ENCODE results near the gene KLHL26.
"Not testable (repeated sequence)": the region's sequence is repeated elsewhere in the genome, so short reads cannot be mapped to it uniquely, and the experiment has no call there.

Gene KLHL26

GRCh38 chr19:18667531-18668251, 30.9 kb downstream of the KLHL26 start:
- DNase-seq = no peak

DNA sequence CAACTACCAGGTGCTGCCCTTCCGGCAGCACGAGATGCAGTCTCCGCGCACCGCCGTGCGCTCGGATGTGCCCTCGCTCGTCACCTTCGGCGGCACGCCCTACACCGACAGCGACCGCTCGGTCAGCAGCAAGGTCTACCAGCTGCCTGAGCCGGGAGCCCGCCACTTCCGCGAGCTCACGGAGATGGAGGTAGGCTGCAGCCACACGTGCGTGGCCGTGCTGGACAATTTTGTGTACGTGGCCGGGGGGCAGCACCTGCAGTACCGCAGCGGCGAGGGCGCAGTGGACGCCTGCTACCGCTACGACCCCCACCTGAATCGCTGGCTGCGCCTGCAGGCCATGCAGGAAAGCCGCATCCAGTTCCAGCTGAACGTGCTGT, 31.4 kb downstream of the KLHL26 start:
- no peak for DNase-seq

DNA sequence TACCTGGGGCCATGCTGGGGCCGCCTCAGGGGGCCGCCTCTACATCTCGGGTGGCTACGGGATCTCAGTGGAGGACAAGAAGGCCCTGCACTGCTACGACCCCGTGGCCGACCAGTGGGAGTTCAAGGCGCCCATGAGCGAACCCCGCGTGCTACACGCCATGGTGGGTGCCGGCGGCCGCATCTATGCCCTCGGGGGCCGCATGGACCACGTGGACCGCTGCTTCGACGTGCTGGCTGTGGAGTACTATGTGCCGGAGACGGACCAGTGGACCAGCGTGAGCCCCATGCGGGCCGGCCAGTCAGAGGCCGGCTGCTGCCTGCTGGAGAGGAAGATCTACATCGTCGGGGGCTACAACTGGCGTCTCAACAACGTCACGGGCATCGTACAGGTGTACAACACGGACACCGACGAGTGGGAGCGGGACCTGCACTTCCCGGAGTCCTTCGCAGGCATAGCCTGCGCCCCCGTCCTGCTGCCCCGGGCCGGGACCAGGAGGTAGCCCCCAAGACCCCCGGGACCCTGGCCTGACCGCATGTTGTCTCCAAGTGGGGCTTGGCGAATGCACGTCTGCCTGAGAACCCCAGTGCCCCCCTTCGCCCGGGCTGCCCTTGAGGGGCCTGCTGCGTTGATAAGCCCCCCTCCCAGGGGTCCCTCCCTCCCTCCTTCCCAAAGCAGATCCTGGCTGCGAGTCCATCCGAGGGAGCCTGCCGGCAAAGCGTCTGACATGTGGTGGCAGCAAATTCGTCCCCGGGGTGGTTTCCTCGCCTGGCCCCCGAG, 32.1 kb downstream of the KLHL26 start:
- no peak for DNase-seq

DNA sequence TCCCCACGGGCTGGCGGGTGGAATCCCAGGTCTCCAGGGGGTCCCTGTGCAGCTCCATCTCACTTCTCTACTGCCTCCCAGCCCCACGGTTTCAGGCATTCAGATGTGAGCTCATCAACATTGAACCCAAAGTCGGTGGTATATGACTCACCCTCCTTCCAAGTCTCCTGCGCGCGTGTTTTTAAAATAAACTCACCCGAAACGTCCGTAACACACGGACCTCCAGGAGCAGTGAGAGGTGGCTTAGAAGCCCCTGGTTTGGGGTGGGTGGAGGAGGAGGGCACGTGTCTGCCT, 32.6 kb downstream of the KLHL26 start:
- no peak for DNase-seq

DNA sequence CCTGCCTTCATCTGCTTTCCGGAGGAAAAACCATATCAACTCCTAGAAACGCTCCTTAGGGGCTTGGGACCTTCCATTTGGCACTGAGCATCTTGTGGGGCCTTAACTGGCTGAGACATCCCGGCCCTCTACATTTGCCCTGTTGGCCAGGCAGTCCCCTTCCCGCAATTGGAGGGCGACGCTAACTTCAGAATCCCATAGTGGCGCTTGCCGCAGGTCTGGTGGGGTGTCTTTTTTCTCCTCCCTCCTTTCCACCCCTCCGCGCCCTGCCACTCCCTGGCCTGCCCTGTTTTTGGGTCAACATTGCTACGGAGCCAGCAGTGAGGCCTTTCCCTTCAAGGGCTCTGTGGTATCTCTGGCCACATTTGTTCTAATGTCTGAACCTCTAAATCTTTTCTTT, 33.1 kb downstream of the KLHL26 start:
- DNase-seq = no peak

DNA sequence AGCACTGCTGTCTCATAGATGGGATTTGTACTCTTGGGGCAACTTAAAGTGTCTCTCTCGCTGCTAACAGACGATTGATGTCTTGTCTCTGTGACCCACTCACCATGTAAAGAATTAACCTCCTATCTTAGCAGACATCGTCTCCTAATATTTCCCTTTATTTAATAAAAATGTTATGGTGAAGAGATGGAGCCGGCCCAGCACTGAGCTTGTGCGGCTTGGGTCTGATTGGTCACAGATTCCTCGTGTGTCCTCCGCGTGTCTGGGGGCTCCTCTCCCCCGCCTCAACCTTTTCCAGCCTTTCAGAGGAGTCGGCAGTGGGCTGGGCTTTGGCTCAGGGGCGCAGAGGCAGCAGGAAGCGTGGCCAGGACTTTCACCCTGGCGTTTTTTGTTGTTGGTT, 33.5 kb downstream of the KLHL26 start:
- no peak for DNase-seq

- no peak for DNase-seq
These were observed 34.6 kb downstream of the KLHL26 start for GRCh38 chr19:18671303-18672043.

- DNase-seq = no peak
These were observed 35.2 kb downstream of the KLHL26 start for GRCh38 chr19:18672044-18672451.

- peak; percentile 26 for DNase-seq
These were observed 35.9 kb downstream of the KLHL26 start for GRCh38 chr19:18672606-18673337.

- DNase-seq = peak; percentile 16
These were observed 37.8 kb downstream of the KLHL26 start for GRCh38 chr19:18674616-18675015.

DNA sequence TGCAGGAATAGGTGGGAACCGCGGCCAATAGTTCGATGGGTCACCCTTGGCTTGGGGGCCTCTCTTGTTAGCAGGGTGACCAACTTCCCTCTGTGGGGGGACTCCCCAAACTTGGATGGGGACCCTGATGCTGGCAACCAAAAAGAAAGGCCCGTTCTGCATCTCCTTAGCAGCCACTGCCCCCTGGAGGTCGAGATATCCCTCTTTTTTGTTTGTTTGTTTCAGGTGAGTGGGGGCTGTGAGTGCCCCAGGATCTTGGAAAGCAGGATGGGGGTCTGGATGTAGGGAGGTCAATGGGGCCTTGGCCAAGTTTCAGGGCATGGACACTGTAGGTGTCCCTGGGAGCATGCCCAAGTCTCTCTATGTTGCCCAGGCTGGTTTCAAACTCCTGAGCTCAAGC, 39.0 kb downstream of the KLHL26 start:
- peak; percentile 15 for DNase-seq

DNA sequence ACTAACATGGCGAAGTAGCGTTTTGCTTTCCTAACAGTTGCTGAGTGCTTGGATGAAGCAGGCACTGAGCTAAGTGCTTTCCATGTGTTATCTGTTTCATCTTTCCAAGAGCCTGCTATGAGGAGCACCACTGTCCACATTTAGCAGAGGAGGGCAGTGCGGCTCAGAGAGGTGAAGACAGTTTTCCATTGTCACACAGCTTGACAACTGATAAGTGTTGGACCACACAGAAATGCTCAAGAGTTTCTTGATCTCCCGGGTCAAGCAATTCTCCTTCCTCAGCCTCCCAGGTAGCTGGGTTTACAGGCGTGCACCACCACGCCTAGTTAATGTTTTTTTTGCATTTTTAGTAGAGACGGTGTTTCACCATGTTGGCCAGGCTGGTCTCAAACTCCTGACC, 39.9 kb downstream of the KLHL26 start:
- no peak for DNase-seq

- no peak for DNase-seq
These were observed 40.3 kb downstream of the KLHL26 start for GRCh38 chr19:18677156-18677555.

DNA sequence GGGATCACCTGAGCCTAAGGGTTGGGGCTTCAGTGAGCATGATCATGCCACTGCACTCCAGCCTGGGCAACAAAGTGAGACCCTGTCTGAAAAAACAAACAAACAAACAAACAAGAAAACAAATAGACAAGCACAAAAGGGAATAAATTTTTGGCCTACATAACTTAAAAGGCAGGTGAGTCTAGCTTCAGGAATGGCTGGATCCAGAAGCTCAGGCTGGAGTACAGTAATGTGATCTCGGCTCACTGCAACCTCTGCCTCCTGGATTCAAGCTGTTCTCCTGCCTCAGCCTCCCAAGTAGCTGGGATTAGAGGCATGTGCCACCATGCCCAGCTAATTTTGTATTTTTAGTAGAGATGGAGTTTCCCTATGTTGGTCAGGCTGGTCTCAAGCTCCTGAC, 43.3 kb downstream of the KLHL26 start:
- not testable (repeated sequence) for DNase-seq

DNA sequence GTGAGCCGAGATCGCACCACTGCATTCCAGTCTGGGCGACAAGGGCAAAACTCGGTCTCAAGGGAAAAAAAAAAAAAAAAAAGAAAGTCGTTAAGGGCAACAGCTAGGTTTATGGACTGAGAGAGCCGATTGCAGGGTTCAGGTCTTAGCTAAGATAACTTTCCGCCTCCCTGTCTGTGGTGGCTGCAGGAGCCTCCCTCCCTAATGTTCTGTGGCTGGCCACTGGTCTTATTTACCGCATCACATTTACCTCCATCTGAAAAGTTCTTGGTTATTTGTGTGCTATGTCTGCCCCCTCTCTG, 45.9 kb downstream of the KLHL26 start:
- peak; percentile 47 for DNase-seq

GRCh38 chr19:18683109-18683957, 46.5 kb downstream of the KLHL26 start, which contains the start of gene CRTC1:
Gene CRTC1 (plus strand): TSS chr19:18683680. CDS start chr19:18683703, 23 bp downstream.
- DNase-seq = peak; percentile 94

DNA sequence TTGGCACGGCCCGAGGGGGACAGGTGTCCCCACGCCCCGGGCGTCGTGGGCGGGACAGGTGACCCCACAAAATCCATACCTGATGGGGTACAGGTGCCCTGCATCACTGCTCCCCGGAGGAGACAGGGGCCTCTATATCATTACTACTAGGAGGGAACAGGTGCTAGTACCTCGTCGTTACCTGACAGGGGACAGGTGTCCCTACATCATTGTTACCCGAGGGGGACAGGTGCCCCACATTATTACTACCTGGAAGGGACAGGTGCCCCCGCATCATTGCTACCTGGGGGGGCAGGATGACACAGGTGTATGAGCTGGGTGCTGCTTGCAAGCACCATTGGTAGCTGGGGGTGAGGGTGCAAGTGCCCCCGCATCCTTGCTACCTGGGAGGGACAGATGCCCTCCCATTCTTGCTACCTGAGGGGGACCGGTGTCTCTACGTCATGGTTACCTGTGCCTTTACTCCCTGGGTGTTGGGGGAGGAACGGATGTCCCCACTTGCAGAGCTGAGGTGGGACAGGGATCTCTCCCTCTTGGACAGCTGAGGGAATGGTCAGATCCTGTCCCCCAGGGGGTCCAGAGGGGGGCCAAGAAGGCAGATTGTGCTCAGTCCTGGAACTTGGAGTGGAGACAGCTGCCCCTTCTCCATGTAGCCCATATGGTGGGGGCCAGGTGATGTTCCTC, 47.3 kb downstream of the KLHL26 start:
- DNase-seq = peak; percentile 66

GRCh38 chr19:18684642-18684993, 47.8 kb downstream of the KLHL26 start:
- DNase-seq = no peak

GRCh38 chr19:18685597-18686190, 48.9 kb downstream of the KLHL26 start:
- no peak for DNase-seq

- no peak for DNase-seq
These were observed 51.1 kb downstream of the KLHL26 start for GRCh38 chr19:18687740-18688465.

DNA sequence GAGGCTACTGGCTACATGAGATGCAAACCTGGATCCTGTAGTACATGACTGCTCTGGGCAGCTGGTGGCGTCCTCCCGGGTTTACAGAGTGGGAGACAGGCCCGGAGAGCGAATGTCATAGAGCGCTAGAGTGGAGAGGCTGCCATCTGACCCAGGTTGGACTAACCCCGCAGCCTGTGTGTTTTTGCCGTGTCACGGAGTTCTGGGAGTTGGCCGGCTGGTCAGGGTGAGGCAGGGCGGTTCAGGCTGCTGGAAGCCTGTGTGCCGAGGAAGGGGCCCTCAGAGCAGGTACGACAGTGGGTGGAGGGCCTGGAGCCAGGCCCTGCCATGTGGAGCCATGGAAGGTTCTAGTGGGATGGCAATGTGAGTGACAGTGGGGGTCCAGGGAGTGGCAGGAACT, 59.2 kb downstream of the KLHL26 start:
- no peak for DNase-seq

Measured in NCI-H69 (cell line).